Measurements from ENCODE around the gene SUPT6H.

The SUPT6H gene

DNA sequence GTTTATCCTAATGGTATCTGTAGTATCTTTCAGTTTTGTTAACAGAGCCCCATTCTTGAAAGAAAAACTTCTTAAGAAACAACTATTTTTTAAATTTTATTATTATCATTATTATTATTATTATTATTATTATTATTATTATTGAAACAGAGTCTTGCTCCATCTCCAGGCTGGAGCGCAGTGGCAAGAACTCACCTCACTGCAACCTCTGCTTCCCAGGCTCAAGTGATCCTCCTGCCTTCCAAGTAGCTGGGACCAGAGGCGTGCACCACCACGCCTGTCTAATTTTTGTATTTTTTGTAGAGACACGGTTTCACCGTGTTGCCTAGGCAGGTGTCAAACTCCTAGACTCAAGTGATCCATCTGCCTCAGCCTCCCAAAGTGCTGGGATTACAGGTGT lies 23.4 kb downstream of the SUPT6H start:
- Histone ChIP-seq H3K9ac (ENCODE audit: low read depth, low read length) (no peak overlapping the region), H3K36me3 (ENCODE audit: insufficient read depth, low read depth, low read length) (peaks cover 99% of the 10 kb centered on the region), H3K4me1 (ENCODE audit: insufficient read depth, low read length) (no peaks in the 10 kb centered on the region), H3K4me3 (ENCODE audit: low read length) (no peak overlapping the region), H3K9me3 (ENCODE audit: insufficient read depth, low read depth, low read length) (no peaks in the 10 kb centered on the region), H3K27me3 (ENCODE audit: insufficient read depth, low read length) (no peaks in the 10 kb centered on the region), H3K27ac (ENCODE audit: low read length) (no peak overlapping the region)

DNA sequence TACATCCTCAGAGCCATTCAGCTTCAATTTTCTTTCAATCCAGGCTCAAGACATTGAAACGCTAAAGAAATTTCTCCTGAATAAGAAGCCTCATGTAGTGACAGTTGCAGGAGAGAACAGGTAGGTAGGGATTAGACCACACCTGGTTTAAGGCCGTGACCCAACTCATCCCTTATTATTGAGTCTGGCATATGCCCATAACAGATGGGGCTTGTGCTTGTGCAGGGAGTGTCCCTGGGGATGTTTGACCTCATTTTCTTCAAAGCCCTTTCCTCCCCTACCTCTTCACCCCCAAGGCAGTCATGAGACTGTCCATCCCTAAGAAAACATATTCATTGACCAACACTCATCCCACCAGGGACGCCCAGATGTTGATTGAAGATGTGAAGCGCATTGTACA lies 24.3 kb downstream of the SUPT6H start:
- Histone ChIP-seq H3K27ac (ENCODE audit: low read length) (no peak overlapping the region), H3K36me3 (ENCODE audit: insufficient read depth, low read depth, low read length) (peaks cover 99% of the 10 kb centered on the region), H3K4me3 (ENCODE audit: low read length) (no peak overlapping the region), H3K9ac (ENCODE audit: low read depth, low read length) (no peak overlapping the region), H3K4me1 (ENCODE audit: insufficient read depth, low read length) (no peaks in the 10 kb centered on the region), H3K9me3 (ENCODE audit: insufficient read depth, low read depth, low read length) (no peaks in the 10 kb centered on the region), H3K27me3 (ENCODE audit: insufficient read depth, low read length) (no peaks in the 10 kb centered on the region)

DNA sequence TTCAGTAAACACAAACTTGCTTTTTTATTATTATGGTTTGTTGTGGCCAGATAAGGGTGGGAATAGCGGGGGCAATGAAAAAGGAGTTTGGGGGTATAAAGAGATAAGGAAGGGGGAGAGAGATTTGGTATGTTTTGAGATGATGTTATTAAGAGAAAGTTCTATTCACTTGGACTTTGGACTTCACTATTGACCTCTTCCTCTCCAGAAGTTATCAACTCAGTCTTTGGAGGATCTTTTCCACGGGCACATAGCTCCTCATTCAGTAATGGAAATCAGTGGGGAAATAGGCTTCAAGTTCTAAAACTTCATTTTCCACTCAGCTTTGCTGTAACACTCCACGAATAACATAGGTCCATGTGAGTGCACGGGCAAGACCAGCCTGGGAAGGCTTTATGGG lies 26.5 kb downstream of the SUPT6H start:
- Histone ChIP-seq H3K27ac (ENCODE audit: low read length) (no peak overlapping the region), H3K36me3 (ENCODE audit: insufficient read depth, low read depth, low read length) (peaks cover 89% of the 10 kb centered on the region), H3K9ac (ENCODE audit: low read depth, low read length) (no peak overlapping the region), H3K9me3 (ENCODE audit: insufficient read depth, low read depth, low read length) (no peaks in the 10 kb centered on the region), H3K4me3 (ENCODE audit: low read length) (no peak overlapping the region), H3K27me3 (ENCODE audit: insufficient read depth, low read length) (no peaks in the 10 kb centered on the region), H3K4me1 (ENCODE audit: insufficient read depth, low read length) (no peaks in the 10 kb centered on the region)

DNA sequence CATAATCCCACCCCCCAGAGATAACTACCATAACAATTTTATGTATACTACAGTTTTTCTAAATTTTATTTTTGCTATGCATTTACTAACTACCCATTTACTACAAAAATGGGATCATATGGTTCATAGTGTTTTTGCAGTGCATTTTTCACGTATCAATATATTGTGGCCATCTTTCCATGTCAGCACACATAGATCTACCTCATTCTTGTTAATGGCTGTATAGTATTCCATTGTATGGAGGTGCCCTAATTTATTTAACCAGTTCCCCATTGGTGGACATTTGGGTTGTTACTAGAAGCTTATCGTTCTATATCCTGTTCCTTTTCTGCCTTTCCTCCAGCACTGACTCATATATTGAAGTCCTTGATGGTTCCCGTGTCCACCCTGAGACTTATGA lies 27.0 kb downstream of the SUPT6H start:
- H3K27ac ChIP-seq (ENCODE audit: low read length), result no peak overlapping the region
- H3K4me1 ChIP-seq (ENCODE audit: insufficient read depth, low read length), result no peaks in the 10 kb centered on the region
- no peaks in the 10 kb centered on the region for H3K9me3 ChIP-seq (ENCODE audit: insufficient read depth, low read depth, low read length)
- H3K4me3 ChIP-seq (ENCODE audit: low read length), result no peak overlapping the region
- H3K36me3 ChIP-seq (ENCODE audit: insufficient read depth, low read depth, low read length), result peaks cover 90% of the 10 kb centered on the region
- no peaks in the 10 kb centered on the region for H3K27me3 ChIP-seq (ENCODE audit: insufficient read depth, low read length)
- H3K9ac ChIP-seq (ENCODE audit: low read depth, low read length), result no peak overlapping the region

DNA sequence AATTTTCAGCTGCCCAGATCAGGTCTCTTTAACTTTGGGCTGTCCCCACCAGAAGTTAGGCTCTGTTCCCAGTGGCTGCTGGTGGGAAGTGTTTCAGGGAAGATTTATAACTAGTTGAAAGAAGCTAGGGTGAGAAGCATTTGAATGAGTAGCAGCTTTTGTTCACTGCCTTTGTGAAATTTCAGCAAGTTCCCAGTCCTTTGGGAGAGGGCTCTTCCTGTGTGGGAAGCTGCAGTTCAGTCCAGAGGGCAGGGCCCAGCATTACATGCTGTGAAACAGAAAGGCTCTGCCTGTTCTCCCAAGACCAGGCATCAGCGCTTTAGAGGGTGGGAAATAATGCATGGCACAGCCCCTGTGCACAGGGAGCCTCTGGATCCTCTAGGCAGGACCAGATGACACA lies 31.9 kb downstream of the SUPT6H start:
- H3K27me3 ChIP-seq (ENCODE audit: insufficient read depth, low read length), result no peaks in the 10 kb centered on the region
- H3K4me3 ChIP-seq (ENCODE audit: low read length), result no peak overlapping the region
- H3K36me3 ChIP-seq (ENCODE audit: insufficient read depth, low read depth, low read length), result peaks cover 91% of the 10 kb centered on the region
- H3K27ac ChIP-seq (ENCODE audit: low read length), result no peak overlapping the region
- H3K9me3 ChIP-seq (ENCODE audit: insufficient read depth, low read depth, low read length), result no peaks in the 10 kb centered on the region
- H3K4me1 ChIP-seq (ENCODE audit: insufficient read depth, low read length), result no peaks in the 10 kb centered on the region
- no peak overlapping the region for H3K9ac ChIP-seq (ENCODE audit: low read depth, low read length)

DNA sequence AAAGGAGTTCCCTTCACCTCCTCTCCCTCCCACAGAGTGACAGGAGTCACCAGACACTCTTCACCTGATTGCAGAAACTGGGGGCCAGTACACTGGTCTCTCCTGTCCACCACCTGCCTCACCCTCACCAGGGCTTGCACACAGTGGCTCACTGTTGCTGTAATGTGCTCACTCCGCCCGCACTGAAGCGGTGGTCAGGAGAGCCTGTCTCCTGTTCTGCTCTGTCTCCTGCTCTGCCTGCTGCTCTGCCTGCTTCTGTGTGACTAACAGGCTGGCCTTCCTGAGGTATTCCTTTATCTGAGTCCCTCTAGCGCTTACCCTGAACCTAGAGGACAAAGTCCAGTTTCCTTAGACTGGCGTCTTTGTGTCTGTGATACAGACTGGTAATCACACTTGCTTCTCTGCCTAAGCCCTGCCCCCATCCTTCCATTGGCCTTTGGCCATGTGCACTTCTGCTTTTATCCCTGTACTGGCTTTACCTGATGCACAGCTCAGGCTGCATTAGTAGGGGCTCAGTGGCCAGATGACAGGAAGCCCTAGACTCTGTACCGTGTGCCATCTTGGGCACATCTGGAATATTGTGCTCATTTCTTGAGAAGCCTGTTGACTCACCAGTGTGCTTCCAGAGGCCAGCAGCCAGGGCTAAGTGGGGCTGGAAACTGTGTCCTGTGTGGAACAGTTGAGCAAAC lies 36.4 kb downstream of the SUPT6H start:
- Histone ChIP-seq H3K9ac (ENCODE audit: low read depth, low read length) (no peak overlapping the region), H3K27ac (ENCODE audit: low read length) (no peak overlapping the region), H3K27me3 (ENCODE audit: insufficient read depth, low read length) (no peaks in the 10 kb centered on the region), H3K36me3 (ENCODE audit: insufficient read depth, low read depth, low read length) (peaks cover 100% of the 10 kb centered on the region), H3K9me3 (ENCODE audit: insufficient read depth, low read depth, low read length) (no peaks in the 10 kb centered on the region), H3K4me1 (ENCODE audit: insufficient read depth, low read length) (no peaks in the 10 kb centered on the region), H3K4me3 (ENCODE audit: low read length) (no peak overlapping the region)

DNA sequence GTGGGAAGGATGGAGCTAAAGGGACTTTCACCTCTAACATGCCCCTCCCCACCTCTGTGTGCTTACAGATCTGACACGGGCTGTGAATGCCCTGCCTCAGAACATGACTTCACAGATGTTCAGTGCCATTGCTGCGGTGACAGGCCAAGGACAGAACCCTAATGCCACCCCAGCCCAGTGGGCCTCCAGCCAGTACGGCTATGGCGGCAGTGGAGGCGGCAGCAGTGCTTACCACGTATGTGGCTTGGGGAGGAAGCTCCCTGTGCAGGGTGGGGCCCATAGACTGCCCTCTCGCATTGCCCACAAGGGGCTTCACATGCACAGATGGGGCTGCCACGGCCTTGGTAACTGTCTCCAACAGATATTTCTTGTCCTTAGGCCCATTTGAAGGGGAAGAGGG lies 38.3 kb downstream of the SUPT6H start:
- Histone ChIP-seq H3K9me3 (ENCODE audit: insufficient read depth, low read depth, low read length) (no peaks in the 10 kb centered on the region), H3K27ac (ENCODE audit: low read length) (no peak overlapping the region), H3K4me3 (ENCODE audit: low read length) (no peak overlapping the region), H3K27me3 (ENCODE audit: insufficient read depth, low read length) (no peaks in the 10 kb centered on the region), H3K4me1 (ENCODE audit: insufficient read depth, low read length) (no peaks in the 10 kb centered on the region), H3K9ac (ENCODE audit: low read depth, low read length) (no peak overlapping the region), H3K36me3 (ENCODE audit: insufficient read depth, low read depth, low read length) (peaks cover 95% of the 10 kb centered on the region)

DNA sequence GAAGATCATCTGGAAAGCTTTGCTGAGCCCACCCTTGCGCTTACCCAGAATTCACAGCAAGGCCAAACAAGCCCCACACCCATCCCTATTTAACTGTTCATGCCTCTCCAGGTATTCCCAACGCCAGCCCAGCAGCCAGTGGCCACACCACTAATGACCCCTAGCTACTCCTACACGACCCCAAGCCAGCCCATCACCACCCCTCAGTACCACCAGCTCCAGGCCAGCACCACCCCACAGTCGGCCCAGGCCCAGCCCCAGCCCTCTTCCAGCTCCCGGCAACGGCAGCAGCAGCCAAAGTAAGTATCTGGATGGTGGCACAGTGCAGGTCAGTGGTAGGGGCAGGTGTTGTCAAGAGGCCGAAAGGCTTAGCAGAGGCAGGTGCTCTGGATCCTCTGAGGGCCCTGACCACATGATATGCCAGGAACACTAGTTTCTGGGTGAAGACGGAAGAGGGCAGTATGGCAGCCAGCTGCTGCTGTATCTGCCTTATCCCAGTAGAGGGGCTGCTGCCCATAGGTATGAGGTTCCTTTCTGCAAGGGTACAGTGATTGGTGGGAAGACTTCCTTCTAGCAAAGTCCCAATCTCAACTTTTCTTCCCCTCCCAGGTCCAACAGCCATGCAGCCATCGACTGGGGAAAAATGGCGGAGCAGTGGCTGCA lies 39.0 kb downstream of the SUPT6H start:
- Histone ChIP-seq H3K36me3 (ENCODE audit: insufficient read depth, low read depth, low read length) (peaks cover 90% of the 10 kb centered on the region), H3K4me3 (ENCODE audit: low read length) (no peak overlapping the region), H3K9ac (ENCODE audit: low read depth, low read length) (no peak overlapping the region), H3K9me3 (ENCODE audit: insufficient read depth, low read depth, low read length) (no peaks in the 10 kb centered on the region), H3K4me1 (ENCODE audit: insufficient read depth, low read length) (no peaks in the 10 kb centered on the region), H3K27ac (ENCODE audit: low read length) (no peak overlapping the region), H3K27me3 (ENCODE audit: insufficient read depth, low read length) (no peaks in the 10 kb centered on the region)

DNA sequence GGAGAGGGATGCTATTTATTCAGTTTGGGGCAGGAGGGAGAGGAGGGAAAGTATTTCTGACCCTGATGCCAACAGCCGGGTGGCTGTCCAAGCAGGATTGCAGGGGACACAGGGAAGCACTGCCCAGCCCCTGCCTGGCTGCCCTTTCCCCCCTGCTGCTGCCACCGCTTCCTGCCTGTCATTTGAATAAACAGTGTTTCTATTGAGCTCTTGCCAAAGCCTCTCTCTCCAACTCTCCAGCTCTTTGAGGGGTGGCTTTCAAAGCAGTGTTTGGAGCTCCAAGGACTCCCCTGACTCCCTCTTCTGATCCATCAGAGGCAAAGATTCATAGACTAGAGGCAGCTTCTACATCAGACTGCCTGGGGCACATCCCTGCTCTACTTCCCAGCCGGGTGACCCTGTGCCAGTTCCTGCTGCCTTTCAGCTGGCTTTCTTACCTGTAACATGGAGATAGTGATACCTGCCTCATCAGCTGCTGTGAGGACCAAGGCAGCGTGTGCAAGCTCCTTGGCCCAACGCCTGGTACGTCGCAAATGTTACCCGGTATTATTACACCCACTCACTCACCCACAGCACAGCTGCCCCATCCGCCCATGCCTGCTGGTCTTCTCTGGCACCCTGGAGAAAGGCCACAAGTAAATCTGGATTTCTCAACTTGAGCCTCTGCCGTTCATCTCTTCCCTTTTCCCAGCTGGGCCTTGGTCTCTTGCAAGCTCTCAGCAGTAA lies 40.2 kb downstream of the SUPT6H start:
- H3K4me3 ChIP-seq (ENCODE audit: low read length), result no peak overlapping the region
- no peak overlapping the region for H3K27ac ChIP-seq (ENCODE audit: low read length)
- no peak overlapping the region for H3K9ac ChIP-seq (ENCODE audit: low read depth, low read length)
- no peaks in the 10 kb centered on the region for H3K27me3 ChIP-seq (ENCODE audit: insufficient read depth, low read length)
- H3K36me3 ChIP-seq (ENCODE audit: insufficient read depth, low read depth, low read length), result peaks cover 83% of the 10 kb centered on the region
- no peaks in the 10 kb centered on the region for H3K9me3 ChIP-seq (ENCODE audit: insufficient read depth, low read depth, low read length)
- 0 out of 2 replicates have a peak, but pooled peaks cover 3% of the 10 kb centered on the region for H3K4me1 ChIP-seq (ENCODE audit: insufficient read depth, low read length)

DNA sequence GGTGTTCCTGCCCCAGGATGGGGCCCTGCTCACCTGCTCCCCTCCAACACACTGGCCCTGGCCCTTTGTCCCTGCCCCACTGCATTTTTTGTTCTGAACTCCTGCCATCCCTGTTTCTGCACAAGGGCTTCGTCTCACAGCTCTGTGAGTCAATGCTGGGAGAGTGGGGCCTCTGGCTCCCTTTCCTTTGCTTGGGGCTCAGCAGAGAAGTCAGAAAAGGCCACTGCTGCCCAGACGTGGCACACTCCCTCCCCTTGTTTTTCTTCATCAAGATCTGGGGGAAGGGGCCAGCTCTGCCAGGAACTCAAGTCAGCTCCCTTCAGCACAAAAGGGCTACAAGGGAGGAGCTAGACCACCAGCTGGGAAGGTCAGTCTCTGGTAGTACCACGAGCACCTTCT lies 40.7 kb downstream of the SUPT6H start:
- no peak overlapping the region for H3K9ac ChIP-seq (ENCODE audit: low read depth, low read length)
- no peak overlapping the region for H3K4me3 ChIP-seq (ENCODE audit: low read length)
- H3K9me3 ChIP-seq (ENCODE audit: insufficient read depth, low read depth, low read length), result no peaks in the 10 kb centered on the region
- peaks cover 77% of the 10 kb centered on the region for H3K36me3 ChIP-seq (ENCODE audit: insufficient read depth, low read depth, low read length)
- H3K27ac ChIP-seq (ENCODE audit: low read length), result no peak overlapping the region
- H3K4me1 ChIP-seq (ENCODE audit: insufficient read depth, low read length), result 0 out of 2 replicates have a peak, but pooled peaks cover 4% of the 10 kb centered on the region
- H3K27me3 ChIP-seq (ENCODE audit: insufficient read depth, low read length), result no peaks in the 10 kb centered on the region

DNA sequence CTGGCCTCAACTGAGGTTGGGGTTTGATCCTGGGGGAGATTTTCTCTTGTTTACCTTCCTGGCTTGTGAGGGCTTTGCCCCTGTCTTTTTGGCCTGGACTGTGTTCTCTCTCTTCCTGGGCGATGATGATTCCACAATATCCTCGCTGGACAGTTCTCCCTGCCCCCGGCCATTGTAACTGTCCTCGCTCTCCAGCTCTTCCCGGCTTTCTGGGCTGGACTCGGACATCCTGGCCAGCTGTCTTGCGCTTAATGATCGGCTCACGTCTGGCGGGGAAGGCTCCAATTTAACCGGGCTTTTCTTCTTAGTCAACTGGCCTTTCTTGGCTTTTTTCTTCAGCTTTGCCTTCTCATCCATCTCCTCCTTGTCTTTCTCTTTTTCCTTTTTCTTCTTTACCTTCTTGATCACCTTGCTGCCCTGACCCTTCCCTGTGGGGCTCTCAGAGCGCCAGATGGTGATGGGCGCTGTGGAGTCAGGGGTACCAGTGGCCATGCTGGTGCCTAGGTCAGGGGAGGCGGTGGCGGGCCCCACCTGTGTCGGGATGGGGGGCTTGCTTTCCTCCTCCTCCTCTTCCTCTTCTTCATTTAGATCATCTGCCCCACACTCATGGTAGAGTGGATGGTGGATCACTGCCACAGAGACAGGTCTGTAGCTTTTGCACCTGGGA lies 41.7 kb downstream of the SUPT6H start:
- no peaks in the 10 kb centered on the region for H3K9me3 ChIP-seq (ENCODE audit: insufficient read depth, low read depth, low read length)
- H3K9ac ChIP-seq (ENCODE audit: low read depth, low read length), result no peak overlapping the region; the same call in 1 of the 2 replicates
- 0 out of 2 replicates have a peak, but pooled peaks cover 4% of the 10 kb centered on the region for H3K4me1 ChIP-seq (ENCODE audit: insufficient read depth, low read length)
- no peak overlapping the region for H3K4me3 ChIP-seq (ENCODE audit: low read length)
- no peaks in the 10 kb centered on the region for H3K27me3 ChIP-seq (ENCODE audit: insufficient read depth, low read length)
- H3K36me3 ChIP-seq (ENCODE audit: insufficient read depth, low read depth, low read length), result peaks cover 68% of the 10 kb centered on the region
- H3K27ac ChIP-seq (ENCODE audit: low read length), result no peak overlapping the region
